GM10847 (cell line): ENCODE results near the gene MEGF11.

Experiments used
- POLR2A ChIP-seq: IDR thresholded peaks from 2 replicates; pipeline ENCODE4 v1.6.1; 2011; ENCODE audit not compliant: insufficient read length; ENCODE audit errors: extremely low read depth

MEGF11 gene

GRCh38 chr15:66138096-66138783, 115.3 kb downstream of the MEGF11 start:
- TF ChIP-seq POLR2A: no peak

GRCh38 chr15:66136948-66137347, 116.6 kb downstream of the MEGF11 start:
- TF ChIP-seq POLR2A: no peak

GRCh38 chr15:66135664-66136063, 117.9 kb downstream of the MEGF11 start:
- TF ChIP-seq POLR2A: no peak

GRCh38 chr15:66134284-66134683, 119.3 kb downstream of the MEGF11 start:
- no peak for TF ChIP-seq POLR2A

GRCh38 chr15:66133247-66133885, 120.2 kb downstream of the MEGF11 start:
- TF ChIP-seq POLR2A: no peak

- no peak for TF ChIP-seq POLR2A
These were observed 121.2 kb downstream of the MEGF11 start for GRCh38 chr15:66132251-66132816.

GRCh38 chr15:66131831-66132230, 121.7 kb downstream of the MEGF11 start:
- TF ChIP-seq POLR2A: no peak

GRCh38 chr15:66131200-66131599, 122.3 kb downstream of the MEGF11 start:
- no peak for TF ChIP-seq POLR2A

- TF ChIP-seq POLR2A: no peak
These were observed 123.0 kb downstream of the MEGF11 start for GRCh38 chr15:66130496-66131034.

- no peak for TF ChIP-seq POLR2A
These were observed 124.0 kb downstream of the MEGF11 start for GRCh38 chr15:66129586-66129985.

GRCh38 chr15:66128116-66128680, 125.4 kb downstream of the MEGF11 start:
- no peak for TF ChIP-seq POLR2A

GRCh38 chr15:66126456-66126855, 127.1 kb downstream of the MEGF11 start:
- no peak for TF ChIP-seq POLR2A

- TF ChIP-seq POLR2A: no peak
These were observed 127.5 kb downstream of the MEGF11 start for GRCh38 chr15:66126031-66126441.

GRCh38 chr15:66124651-66125050, 128.9 kb downstream of the MEGF11 start:
- TF ChIP-seq POLR2A: no peak

GRCh38 chr15:66123799-66124198, 129.8 kb downstream of the MEGF11 start:
- no peak for TF ChIP-seq POLR2A

- TF ChIP-seq POLR2A: no peak
These were observed 133.1 kb downstream of the MEGF11 start for GRCh38 chr15:66120422-66120821.
